SH-SY5Y (cell line): ENCODE data around the gene NEGR1.

ENCODE experiments used
- GATA2 ChIP-seq: IDR thresholded peaks from 2 replicates; pipeline ENCODE4 v1.6.1; 2011; ENCODE audit warnings: mild to moderate bottlenecking, low read depth, low read length
- GATA3 ChIP-seq: IDR thresholded peaks from 2 replicates; pipeline ENCODE4 v1.6.1; 2011; ENCODE audit warnings: low read depth, mild to moderate bottlenecking, low read length, moderate library complexity

DNA sequence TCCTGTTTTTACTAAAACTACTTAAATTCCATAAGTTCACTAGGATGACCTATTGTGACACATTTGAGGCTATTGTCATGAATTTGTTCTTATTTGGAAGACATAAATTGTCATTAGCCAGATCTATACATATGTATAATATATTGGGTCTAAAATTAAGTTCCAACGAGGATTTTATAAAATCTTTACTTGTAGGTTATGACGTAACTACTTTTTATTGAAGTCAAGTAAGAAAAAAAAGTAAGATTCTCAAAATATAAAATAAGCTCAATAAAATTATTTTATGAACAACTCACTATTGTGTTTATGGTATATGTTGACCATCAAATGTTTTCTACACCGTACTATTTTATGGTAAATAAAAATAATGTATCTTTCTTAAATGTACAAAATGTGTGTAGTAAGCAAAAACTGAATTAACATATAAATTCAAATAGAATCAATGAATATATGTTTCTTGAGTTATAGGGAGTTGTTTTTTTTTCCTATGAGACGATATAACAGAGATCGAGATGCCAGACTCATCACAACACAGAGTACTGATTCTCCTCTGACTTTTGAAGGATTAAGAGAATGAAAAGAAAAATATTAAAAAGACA is 64.1 kb downstream of the NEGR1 start:
- TF ChIP-seq GATA2, result no peak
- TF ChIP-seq GATA3, result no peak
